ENCODE results near the gene FCHSD1.

Gene FCHSD1

GRCh38 chr5:141598391-141599345 is 52.5 kb downstream of the FCHSD1 start:
- no peaks in the 10 kb centered on the region for H3K27me3 Mint-ChIP-seq
- no peaks in the 10 kb centered on the region for H3K9me3 Mint-ChIP-seq
- peaks cover 14% of the 10 kb centered on the region for H3K36me3 Mint-ChIP-seq (ENCODE audit: insufficient read depth)
- H3K4me3 Mint-ChIP-seq = no peak overlapping the region
- ATAC-seq (replicated peaks; ENCODE audit: extremely low read depth, poor library complexity, severe bottlenecking) = peak; percentile 60
- no peak for DNase-seq (ENCODE audit: low spot score in 2 of 2)
- H3K27ac Mint-ChIP-seq (ENCODE audit: low read depth) = peak overlapping the region; percentile 13
- H3K4me1 Mint-ChIP-seq = peaks cover 66% of the 10 kb centered on the region

GRCh38 chr5:141597814-141598213 is 53.4 kb downstream of the FCHSD1 start:
- DNase-seq (ENCODE audit: low spot score in 2 of 2) (no peak), ATAC-seq (replicated peaks; ENCODE audit: extremely low read depth, poor library complexity, severe bottlenecking) (no peak)
- H3K36me3 Mint-ChIP-seq (ENCODE audit: insufficient read depth) = peaks cover 15% of the 10 kb centered on the region
- H3K4me1 Mint-ChIP-seq = peaks cover 60% of the 10 kb centered on the region
- peak overlapping the region; percentile 10 for H3K4me3 Mint-ChIP-seq
- H3K27me3 Mint-ChIP-seq = no peaks in the 10 kb centered on the region
- H3K27ac Mint-ChIP-seq (ENCODE audit: low read depth) = no peak overlapping the region
- H3K9me3 Mint-ChIP-seq = no peaks in the 10 kb centered on the region

GRCh38 chr5:141597394-141597793 is 53.8 kb downstream of the FCHSD1 start:
- H3K4me3 Mint-ChIP-seq = peak overlapping the region; percentile 10
- H3K27ac Mint-ChIP-seq (ENCODE audit: low read depth) = peak overlapping the region; percentile 65
- H3K36me3 Mint-ChIP-seq (ENCODE audit: insufficient read depth) = peaks cover 16% of the 10 kb centered on the region
- no peak for ATAC-seq (replicated peaks; ENCODE audit: extremely low read depth, poor library complexity, severe bottlenecking)
- no peaks in the 10 kb centered on the region for H3K27me3 Mint-ChIP-seq
- no peaks in the 10 kb centered on the region for H3K9me3 Mint-ChIP-seq
- no peak for DNase-seq (ENCODE audit: low spot score in 2 of 2)
- peaks cover 60% of the 10 kb centered on the region for H3K4me1 Mint-ChIP-seq

GRCh38 chr5:141596867-141597266 is 54.4 kb downstream of the FCHSD1 start:
- peaks cover 16% of the 10 kb centered on the region for H3K36me3 Mint-ChIP-seq (ENCODE audit: insufficient read depth)
- peak overlapping the region; percentile 65 for H3K27ac Mint-ChIP-seq (ENCODE audit: low read depth)

DNA sequence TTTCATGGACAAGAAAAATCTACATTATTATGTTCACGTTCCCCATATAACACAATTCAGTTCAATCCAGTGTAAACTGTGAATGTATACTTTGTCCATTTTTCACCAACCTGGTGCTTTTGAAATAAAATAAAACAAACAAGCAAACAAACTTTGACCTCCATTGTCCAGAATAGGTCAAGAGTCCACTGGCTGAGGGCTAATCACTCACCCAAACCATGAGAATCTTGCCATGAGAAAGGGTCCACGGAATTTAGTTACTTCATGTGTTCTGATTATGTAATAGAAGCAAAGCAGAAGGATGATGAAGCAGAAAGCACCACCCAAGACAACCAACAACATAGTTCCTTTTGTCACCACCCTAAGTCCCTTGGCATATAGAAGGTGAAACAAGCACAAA is 61.1 kb downstream of the FCHSD1 start:
- no peak overlapping the region for H3K27ac Mint-ChIP-seq (ENCODE audit: low read depth)
- no peak overlapping the region for H3K4me3 Mint-ChIP-seq
- H3K36me3 Mint-ChIP-seq (ENCODE audit: insufficient read depth) = peaks cover 32% of the 10 kb centered on the region
- no peak for ATAC-seq (replicated peaks; ENCODE audit: extremely low read depth, poor library complexity, severe bottlenecking)
- H3K4me1 Mint-ChIP-seq = peaks cover 44% of the 10 kb centered on the region
- no peak for DNase-seq (ENCODE audit: low spot score in 2 of 2)
- no peaks in the 10 kb centered on the region for H3K27me3 Mint-ChIP-seq
- no peaks in the 10 kb centered on the region for H3K9me3 Mint-ChIP-seq

More at GRCh38 chr5:141596867-141597266, 54.4 kb downstream of the FCHSD1 start:
- no peak for ATAC-seq (replicated peaks; ENCODE audit: extremely low read depth, poor library complexity, severe bottlenecking)
- DNase-seq (ENCODE audit: low spot score in 2 of 2) = no peak
- H3K4me1 Mint-ChIP-seq = peaks cover 62% of the 10 kb centered on the region
- no peaks in the 10 kb centered on the region for H3K9me3 Mint-ChIP-seq
- no peaks in the 10 kb centered on the region for H3K27me3 Mint-ChIP-seq
- peak overlapping the region; percentile 10 for H3K4me3 Mint-ChIP-seq

All from central memory CD8-positive, alpha-beta T cell (primary cell).